Esophagus squamous epithelium (tissue), 4 donors: ENCODE data around the gene ATR.

ENCODE experiments used
- POLR2A ChIP-seq, 4 donors: fragments of 450-650 bp; IDR thresholded peaks; one replicate each; pipeline ENCODE4 v1.6.1; 2017; ENCODE audit warnings: antibody characterized with exemption in 4 of 4, mild to moderate bottlenecking in 4 of 4, moderate library complexity in 3 of 4
- TF ChIP-seq, protein P1 (sequence below), 6 experiments: fragments of 450-650 bp in 4 of 6; fragments of 200-600 bp in 2 of 6; sonication (generic) in 2 of 6; IDR thresholded peaks; one replicate each; pipeline ENCODE4 v1.5.1; 2016 to 2019; ENCODE audit warnings: antibody characterized with exemption in 6 of 6, mild to moderate bottlenecking in 4 of 6, moderate library complexity in 4 of 6

DNA sequence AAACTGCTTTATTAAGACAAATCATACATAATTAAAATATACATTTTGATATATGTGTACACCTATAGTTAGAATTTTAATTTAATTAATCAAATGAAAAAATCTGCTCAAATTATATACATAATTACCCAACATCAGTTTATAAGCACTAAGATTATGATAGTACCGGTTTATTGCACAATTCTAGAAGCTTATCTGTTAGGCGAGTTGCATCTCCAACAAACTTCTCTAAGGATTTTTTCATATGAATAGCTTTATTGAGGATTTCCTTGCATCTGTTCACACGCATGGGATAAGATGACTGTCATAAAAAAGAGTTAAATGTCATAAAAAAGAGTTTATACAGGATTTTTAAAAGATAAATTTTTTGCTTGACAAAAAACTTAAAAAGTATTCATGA, 110.8 kb downstream of the ATR start:
- no peak for TF ChIP-seq POLR2A (IDR thresholded peaks at IDR 0.05)
- TF ChIP-seq, protein P1, sequence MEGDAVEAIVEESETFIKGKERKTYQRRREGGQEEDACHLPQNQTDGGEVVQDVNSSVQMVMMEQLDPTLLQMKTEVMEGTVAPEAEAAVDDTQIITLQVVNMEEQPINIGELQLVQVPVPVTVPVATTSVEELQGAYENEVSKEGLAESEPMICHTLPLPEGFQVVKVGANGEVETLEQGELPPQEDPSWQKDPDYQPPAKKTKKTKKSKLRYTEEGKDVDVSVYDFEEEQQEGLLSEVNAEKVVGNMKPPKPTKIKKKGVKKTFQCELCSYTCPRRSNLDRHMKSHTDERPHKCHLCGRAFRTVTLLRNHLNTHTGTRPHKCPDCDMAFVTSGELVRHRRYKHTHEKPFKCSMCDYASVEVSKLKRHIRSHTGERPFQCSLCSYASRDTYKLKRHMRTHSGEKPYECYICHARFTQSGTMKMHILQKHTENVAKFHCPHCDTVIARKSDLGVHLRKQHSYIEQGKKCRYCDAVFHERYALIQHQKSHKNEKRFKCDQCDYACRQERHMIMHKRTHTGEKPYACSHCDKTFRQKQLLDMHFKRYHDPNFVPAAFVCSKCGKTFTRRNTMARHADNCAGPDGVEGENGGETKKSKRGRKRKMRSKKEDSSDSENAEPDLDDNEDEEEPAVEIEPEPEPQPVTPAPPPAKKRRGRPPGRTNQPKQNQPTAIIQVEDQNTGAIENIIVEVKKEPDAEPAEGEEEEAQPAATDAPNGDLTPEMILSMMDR (IDR thresholded peaks at IDR 0.05) = no peak
